ENCODE measurements around the gene TRAF3IP3. TPM values are rescaled to one million over a fixed set of nuclear protein-coding genes. Genes with fewer than 3 reads are reported as not detected.

Gene TRAF3IP3
- total RNA-seq, 1 experiment from 2014 or later: 0.34 TPM

DNA sequence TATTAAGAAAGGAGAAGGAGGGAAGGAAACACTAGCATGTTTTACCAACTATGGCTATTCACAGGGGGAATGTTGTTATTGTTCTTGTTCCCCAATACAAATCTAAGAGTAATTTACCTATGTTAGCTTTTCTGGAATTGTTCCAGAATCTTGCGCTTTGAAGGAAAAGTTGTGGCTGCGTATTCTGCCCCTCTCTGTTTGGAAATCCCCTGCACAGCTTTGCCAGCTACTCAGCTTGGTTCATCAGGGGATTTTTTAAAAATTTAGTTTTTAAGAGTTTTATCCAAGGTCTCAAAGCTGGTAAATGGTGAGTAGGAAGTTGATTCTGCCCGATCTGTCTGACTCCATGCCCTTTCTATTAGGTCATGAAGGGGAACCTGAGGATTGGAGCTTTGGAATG lies 59.6 kb downstream of the TRAF3IP3 start:
- Histone ChIP-seq H4K20me1 (ENCODE audit: insufficient read depth) (no peaks in the 10 kb centered on the region), H3K4me3 (replicated peaks in 1 of 2; ENCODE audit: low read depth in 1 of 2, low read length in 2 of 2) (no peak overlapping the region), H3K27me3 (ENCODE audit: insufficient read depth, low read length) (no peaks in the 10 kb centered on the region; the same call in 1 of the 2 replicates), H3K4me2 (ENCODE audit: low read length) (no peak overlapping the region), H3K9me3 (ENCODE audit: control insufficient read depth in 1 of 2, insufficient read depth in 1 of 2, low read depth in 1 of 2, low read length in 2 of 2) (no peaks in the 10 kb centered on the region), H2AFZ (ENCODE audit: low read depth, low read length, poor library complexity, severe bottlenecking) (no peak overlapping the region), H3K27ac (ENCODE audit: low read depth, low read length) (no peak overlapping the region), H3K9ac (ENCODE audit: low read length) (no peak overlapping the region), H3K9me2 (ENCODE audit: insufficient read depth) (no peaks in the 10 kb centered on the region), H3K4me1 (ENCODE audit: control insufficient read depth in 1 of 2, insufficient read depth in 2 of 2, low read length in 2 of 2) (0 out of 4 replicates have a peak, but pooled peaks cover 0 to 7% of the 10 kb centered on the region in 2 experiments), H3K36me3 (ENCODE audit: control insufficient read depth in 1 of 2, insufficient read depth in 2 of 2, low read length in 2 of 2) (no peaks in the 10 kb centered on the region), H3K79me2 (ENCODE audit: insufficient read depth, low read length) (no peaks in the 10 kb centered on the region)
- intact Hi-C loops (cut with micrococcal nuclease): no loop called here
- ATAC-seq: no peak
- no peak for DNase-seq (ENCODE audit: low read depth, low spot score)
- RAD21 ChIA-PET (ENCODE audit: low non-redundant PET in 1 of 2, low total read pairs in 2 of 2, uncharacterized antibody in 2 of 2, unreplicated experiment in 2 of 2): no interaction called here
- BruUV-seq (replicated peaks): no TSS peak
- no peak for TF ChIP-seq EGR1 (IDR thresholded peaks at IDR 0.05; ENCODE audit: low read depth)
- no peak for TF ChIP-seq EZH2phosphoT487 (IDR thresholded peaks at IDR 0.05; ENCODE audit: borderline replicate concordance)
- TF ChIP-seq FOSL1 (IDR thresholded peaks at IDR 0.05; ENCODE audit: low read depth): no peak
- POLR2A ChIA-PET: interaction anchor here (2.9 kb wide), 1 partner anchor 12 kb away, joined by 6 read pairs; the partner anchor contains the start of gene UTP25
- CTCF ChIA-PET: interaction anchor here (2.8 kb wide), 1 partner anchor 8 kb away, joined by 14 read pairs; no protein-coding TSS in a partner anchor

DNA sequence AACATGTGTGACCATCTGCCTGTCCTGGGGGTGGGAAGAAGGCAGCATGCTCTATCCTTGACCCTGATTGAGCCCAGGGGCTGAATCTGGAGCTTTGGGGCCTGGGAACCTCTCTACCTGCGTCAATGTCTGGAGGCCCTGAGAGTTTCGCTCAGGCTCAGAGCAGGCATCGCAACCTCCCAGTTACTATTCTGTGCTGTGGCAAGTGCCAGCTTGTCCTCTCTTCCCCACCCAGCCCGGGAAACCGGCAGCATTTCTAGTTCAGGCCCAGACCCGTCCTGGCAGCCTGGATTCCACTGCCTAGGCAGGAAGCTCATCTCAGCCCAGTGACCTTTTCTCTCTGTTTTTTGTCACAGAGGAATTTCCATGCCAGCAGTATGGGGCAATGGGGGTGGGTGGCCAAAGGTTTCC lies 60.1 kb downstream of the TRAF3IP3 start:
- intact Hi-C loops (cut with micrococcal nuclease): no loop called here
- Histone ChIP-seq H3K4me2 (ENCODE audit: low read length) (no peak overlapping the region), H3K4me1 (ENCODE audit: control insufficient read depth in 1 of 2, insufficient read depth in 2 of 2, low read length in 2 of 2) (0 out of 4 replicates have a peak, but pooled peaks cover 0 to 7% of the 10 kb centered on the region in 2 experiments), H3K9me2 (ENCODE audit: insufficient read depth) (no peaks in the 10 kb centered on the region), H3K4me3 (replicated peaks in 1 of 2; ENCODE audit: low read depth in 1 of 2, low read length in 2 of 2) (no peak overlapping the region), H3K79me2 (ENCODE audit: insufficient read depth, low read length) (no peaks in the 10 kb centered on the region), H3K9me3 (ENCODE audit: control insufficient read depth in 1 of 2, insufficient read depth in 1 of 2, low read depth in 1 of 2, low read length in 2 of 2) (no peaks in the 10 kb centered on the region), H3K36me3 (ENCODE audit: control insufficient read depth in 1 of 2, insufficient read depth in 2 of 2, low read length in 2 of 2) (no peaks in the 10 kb centered on the region), H3K27ac (ENCODE audit: low read depth, low read length) (no peak overlapping the region), H3K27me3 (ENCODE audit: insufficient read depth, low read length) (no peaks in the 10 kb centered on the region; the same call in 1 of the 2 replicates), H2AFZ (ENCODE audit: low read depth, low read length, poor library complexity, severe bottlenecking) (no peak overlapping the region), H3K9ac (ENCODE audit: low read length) (no peak overlapping the region), H4K20me1 (ENCODE audit: insufficient read depth) (no peaks in the 10 kb centered on the region)
- BruUV-seq (replicated peaks): no TSS peak
- POLR2A ChIA-PET: interaction anchor here (2.9 kb wide), 1 partner anchor 12 kb away, joined by 6 read pairs; the partner anchor contains the start of gene UTP25
- CTCF ChIA-PET: interaction anchor here (1.7 to 2.8 kb wide), 2 partner anchors 8 kb away, joined by 5 to 14 read pairs; no protein-coding TSS in a partner anchor
- RAD21 ChIA-PET (ENCODE audit: low non-redundant PET in 1 of 2, low total read pairs in 2 of 2, uncharacterized antibody in 2 of 2, unreplicated experiment in 2 of 2): no interaction called here
- DNase-seq (ENCODE audit: low read depth, low spot score) (no peak), ATAC-seq (0 out of 2 replicates have a peak, but pooled peaks have one; percentile 14)
- TF ChIP-seq, protein P1, sequence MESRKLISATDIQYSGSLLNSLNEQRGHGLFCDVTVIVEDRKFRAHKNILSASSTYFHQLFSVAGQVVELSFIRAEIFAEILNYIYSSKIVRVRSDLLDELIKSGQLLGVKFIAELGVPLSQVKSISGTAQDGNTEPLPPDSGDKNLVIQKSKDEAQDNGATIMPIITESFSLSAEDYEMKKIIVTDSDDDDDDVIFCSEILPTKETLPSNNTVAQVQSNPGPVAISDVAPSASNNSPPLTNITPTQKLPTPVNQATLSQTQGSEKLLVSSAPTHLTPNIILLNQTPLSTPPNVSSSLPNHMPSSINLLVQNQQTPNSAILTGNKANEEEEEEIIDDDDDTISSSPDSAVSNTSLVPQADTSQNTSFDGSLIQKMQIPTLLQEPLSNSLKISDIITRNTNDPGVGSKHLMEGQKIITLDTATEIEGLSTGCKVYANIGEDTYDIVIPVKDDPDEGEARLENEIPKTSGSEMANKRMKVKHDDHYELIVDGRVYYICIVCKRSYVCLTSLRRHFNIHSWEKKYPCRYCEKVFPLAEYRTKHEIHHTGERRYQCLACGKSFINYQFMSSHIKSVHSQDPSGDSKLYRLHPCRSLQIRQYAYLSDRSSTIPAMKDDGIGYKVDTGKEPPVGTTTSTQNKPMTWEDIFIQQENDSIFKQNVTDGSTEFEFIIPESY (IDR thresholded peaks at IDR 0.05; ENCODE audit: extremely low read depth, insufficient replicate concordance, low read length): no peak
- TF ChIP-seq JUND (IDR thresholded peaks at IDR 0.05) (no peak), EGR1 (IDR thresholded peaks at IDR 0.05; ENCODE audit: low read depth) (no peak), YY1 (IDR thresholded peaks at IDR 0.05; ENCODE audit: extremely low read depth, insufficient replicate concordance, low read depth, low read length) (no peak), EZH2phosphoT487 (IDR thresholded peaks at IDR 0.05; ENCODE audit: borderline replicate concordance) (no peak), CBX3 (IDR thresholded peaks at IDR 0.05; ENCODE audit: low read depth) (no peak), FOSL1 (IDR thresholded peaks at IDR 0.05; ENCODE audit: low read depth) (no peak), SP1 (IDR thresholded peaks at IDR 0.05; ENCODE audit: low read depth) (no peak)
- TF ChIP-seq, protein P2, sequence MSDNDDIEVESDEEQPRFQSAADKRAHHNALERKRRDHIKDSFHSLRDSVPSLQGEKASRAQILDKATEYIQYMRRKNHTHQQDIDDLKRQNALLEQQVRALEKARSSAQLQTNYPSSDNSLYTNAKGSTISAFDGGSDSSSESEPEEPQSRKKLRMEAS (IDR thresholded peaks at IDR 0.05): no peak
